Fibroblast of skin of abdomen (primary cell): Measurements from ENCODE around the gene TRIM65.

Experiments
- DNase-seq: peaks from one replicate; pipeline ENCODE4 v3.0.0-alpha.2; 2013

TRIM65 gene

GRCh38 chr17:75850928-75851692 is 45.6 kb downstream of the TRIM65 start:
- DNase-seq: no peak

DNA sequence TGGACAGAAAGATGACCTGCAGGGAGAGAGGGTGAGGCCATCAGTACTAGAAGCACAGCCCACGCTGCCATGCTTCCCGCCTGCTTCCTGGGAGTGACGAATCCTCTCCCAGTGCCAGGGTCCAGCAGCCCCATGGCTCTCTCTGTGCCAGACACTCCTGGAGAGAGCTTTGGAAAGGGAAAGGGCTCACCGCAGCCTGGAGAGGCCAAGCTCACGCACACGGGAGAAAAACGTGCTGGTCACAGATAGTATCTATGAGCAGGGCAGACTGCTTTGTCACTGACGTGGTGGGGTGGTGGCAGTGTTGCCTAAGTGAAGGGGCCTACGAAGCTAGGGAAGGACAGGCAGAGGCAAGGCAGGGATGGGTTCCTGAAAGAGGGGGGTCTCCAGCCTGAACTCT is 47.0 kb downstream of the TRIM65 start:
- no peak for DNase-seq

DNA sequence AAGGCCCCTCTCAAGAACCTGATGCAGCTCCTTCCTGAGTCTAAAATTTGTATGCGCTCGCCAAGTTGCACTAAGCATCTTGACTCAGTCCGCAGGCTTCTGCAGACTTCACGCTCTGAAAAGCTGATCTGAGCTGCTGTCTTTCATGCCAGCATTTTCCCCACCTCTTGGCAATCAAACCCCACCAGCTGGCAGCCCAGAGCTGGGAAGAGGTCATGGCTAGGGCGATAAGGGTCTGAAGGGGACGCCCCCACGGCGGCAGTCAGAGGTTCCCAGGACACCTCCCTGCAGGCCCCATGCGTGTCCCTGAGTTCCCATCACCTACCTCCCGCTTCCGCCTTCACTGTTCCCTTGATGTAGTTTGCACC is 47.5 kb downstream of the TRIM65 start:
- DNase-seq: no peak

DNA sequence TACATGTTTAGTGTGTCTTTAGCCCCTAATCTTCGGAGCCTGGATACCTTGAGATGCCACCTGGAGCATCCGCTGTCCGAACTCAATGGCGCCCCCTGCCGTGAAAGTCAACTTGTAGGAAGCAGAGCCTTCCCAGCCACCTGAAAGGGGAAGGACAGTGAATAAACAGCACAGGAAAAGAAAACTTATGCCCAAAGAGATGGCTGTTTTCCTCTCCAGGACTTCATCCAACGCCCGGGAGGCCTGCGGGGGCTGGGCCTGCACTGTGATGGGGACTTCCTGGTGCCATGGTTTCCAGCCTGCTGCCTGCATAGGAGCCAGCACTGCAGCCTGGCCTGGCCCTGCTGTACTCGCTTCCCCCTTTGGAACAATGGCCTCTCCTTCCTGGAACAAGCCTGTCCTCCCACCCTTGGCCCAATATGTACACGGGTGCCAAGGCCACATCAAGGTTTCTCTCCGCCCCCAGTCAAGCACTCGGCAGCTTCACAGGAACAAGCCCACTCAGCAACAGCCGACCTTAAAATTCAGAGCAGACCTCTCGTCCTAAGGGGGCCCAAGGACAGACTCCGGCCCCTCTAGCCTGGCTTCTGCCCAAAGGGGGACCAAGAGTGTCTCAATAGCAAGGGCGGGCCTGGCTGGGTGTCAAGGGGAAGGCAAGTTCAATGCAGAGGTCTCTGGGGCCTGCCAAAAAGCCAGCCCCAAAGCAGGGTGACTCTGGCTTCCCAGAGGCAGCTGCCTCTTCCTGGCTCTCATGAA is 48.0 kb downstream of the TRIM65 start:
- no peak for DNase-seq

DNA sequence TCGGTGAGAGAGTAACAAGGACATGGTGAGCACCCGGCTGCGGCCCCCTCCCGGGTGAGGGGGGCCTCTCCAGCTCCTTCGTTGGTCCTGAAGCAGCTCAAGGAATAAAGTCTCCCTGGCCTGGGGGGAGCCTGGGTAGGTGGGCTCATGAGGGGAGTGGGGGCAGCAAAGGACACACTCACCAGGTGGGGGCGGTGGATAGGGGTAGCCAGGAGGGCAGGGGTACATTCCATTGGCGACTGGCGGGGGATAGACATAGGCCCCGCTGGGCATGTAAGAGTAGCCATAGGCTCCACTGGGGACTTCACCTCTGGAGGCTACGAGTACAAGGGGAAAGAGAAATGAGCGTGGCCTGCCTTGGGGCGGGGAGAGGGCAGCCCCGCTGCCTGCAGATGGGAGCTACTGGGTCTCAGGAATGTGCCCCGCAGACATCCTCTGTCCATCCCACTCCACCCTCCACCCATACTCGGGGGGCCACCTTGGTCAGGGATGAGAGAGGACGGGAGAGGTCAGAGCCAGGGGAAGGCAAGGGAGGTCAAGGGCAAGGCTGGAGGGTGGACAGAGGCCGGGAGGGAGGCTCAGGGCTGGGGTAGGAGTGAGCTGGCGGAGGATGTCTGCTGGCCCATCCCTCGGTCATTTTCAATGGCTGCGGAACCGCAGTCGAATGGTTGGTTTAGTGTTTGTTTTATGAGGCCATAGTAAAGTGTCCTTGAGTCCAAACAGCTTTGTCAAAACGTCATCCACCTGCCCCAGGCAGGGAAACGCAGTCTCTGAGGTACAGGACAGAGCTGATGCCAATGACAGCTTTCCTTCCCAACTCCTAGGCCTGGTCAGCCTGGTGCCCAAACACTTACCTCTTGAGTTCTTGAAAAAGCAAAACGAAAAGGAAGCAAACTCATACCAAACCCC is 48.9 kb downstream of the TRIM65 start:
- DNase-seq: no peak

DNA sequence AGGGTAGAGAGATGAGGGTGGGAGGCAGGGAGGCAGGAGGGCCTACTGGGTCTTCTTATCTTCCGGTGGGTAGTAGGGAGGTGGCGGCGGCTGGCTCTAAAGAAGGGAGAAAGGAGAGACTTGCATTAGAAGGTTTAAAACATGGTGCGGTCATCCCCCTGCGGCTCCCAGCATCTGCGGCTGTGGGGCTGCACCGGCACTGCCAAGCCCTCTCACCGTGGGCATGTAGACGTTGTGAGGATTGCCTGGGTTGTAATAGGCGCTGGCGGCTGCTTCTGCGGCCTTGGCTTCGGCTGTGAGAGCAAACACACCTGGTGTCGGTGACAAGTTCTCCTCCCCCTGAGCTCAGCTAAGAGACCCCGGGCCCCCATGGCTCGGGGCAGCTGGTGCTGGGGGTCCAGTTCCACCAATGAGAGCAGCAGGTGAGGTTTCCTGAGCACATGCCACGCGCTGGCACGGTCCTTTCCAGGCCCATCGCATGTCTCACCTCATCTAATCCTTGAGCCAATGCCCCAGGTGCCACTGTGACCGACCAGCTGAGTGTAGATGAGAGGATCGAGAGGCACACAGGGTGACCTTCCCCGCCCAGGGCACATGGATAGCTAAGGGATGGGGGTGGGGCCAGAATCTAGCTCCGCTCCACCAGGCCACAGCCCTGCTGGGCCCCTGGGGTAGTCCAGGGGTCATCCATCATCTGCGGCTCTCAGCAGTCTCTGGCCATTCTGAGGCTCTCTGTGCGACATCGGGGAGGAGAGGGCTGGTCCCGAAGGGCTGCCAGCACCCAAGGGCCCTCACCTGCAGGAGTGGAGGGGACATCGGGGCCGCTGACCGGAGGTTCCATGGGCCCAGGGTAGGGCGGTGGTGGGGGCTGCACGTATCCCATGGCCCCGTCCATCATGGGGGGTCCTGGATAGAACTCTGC is 49.8 kb downstream of the TRIM65 start:
- DNase-seq: no peak

DNA sequence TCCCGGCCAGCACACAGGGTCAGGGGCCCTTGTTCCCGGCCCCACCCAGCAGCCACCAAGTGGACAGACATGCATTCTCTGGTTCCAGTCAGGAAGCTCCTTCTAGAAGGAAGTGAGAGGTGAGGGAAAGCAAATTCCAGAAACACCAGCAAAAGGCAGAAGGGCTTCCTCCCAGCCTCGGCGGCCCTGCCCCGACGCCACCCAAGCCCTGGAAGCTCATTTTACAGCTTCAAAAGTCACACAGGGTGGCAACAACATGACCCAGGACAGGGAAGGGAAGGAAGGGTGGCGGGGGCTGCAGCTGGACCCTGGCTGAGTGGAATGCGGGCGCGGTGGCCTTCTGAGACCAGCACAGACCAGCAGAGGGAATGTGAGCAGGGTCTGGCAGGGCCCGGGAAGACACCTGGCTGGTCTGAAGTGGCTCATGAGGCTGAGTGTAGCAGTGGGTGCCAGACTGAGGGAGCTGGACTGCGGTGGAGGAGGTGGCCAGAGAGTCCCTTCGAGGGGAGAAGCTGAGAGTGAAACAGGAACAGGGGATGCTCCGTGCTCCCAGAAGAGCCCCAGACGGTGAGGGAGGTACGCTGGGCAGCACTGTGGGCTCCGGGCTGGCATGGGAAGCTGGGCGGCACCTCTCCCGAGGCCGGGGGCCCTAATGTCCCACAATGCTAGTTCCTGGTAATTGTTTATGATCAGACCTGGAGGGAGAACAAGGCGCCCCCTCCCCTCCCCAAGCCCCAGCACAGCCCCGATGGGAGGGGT is 50.6 kb downstream of the TRIM65 start:
- DNase-seq: no peak

DNA sequence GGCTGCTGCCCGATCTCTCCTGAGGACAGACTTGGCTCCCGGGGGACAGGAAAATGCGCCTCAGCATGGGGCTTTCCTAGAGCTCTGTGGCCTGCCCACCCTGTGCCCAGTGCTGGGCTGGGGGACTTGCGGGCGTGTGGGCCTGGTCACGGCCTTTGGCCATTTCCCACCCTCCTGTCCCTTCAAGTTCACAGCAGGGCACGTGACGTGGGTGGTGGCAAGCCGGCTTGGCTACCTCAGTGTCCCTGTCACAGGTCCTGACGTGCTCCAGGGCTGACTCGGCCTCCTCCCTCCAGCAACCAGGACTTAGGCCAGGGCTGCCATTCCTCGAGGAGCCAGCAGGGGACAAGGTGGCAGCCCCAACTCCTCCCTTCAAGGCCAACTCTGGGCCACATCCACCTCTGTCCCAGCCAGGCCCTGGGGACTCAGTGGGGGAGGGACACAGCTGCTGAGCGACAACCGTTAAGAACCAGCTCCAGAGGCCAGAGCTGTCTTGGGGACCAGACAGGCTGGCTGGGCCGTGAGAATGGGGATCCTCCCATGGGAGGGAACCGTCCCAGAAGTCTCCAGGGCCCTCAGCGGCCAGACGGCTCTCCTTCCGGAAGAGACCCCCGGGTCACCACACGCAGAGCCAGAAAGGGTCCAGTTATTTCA is 51.6 kb downstream of the TRIM65 start:
- peak; percentile 35 for DNase-seq

- no peak for DNase-seq
Measured at GRCh38 chr17:75844530-75845057, 52.2 kb downstream of the TRIM65 start.

DNA sequence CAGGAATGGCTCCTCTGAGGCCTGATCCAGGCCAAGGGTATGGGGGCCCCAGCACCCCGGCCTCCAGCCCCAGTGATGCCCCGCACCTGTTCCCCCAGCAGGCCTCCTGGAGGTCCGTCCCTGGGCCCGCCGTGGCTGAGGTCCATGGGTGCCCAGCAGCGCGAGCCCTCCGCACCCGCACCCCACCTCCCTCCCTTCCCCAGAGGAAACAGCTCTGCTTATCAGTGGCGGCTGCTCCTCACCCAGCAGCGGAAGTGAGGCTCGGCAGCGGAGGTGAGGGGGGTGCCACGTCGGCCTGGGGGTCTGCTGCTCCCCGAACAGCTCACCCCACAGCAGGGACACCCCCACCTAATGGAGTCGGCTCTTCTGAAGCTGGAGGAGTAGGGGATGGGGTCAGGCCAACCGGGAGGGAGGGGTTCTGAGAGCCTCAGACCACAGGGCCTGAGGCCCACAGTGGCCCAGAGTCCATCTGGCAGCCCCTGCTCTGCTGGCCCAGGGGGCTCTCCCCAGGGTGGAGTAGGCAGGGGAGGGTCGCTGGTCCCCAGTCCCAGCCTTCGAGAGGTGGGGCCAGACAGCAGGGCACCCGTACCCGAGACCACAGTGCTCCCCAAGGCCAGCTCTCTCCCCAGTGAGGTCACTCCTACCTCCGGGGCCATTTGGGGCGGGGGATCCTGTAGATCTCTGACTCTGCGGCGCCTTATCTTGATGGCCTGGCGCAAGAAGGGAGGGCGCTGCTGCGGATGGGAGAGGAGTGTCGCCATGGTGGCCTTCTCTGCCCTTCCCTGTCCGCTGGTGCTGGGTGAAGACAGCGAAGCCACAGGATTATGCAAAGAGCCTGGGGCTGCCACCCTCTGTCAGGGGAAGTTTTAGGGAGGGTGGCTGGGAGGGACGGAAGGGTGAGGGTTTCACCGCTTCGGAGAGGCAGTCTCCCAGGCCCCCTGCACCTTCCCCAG is 52.9 kb downstream of the TRIM65 start, which contains the start of gene UNC13D:
Gene UNC13D (minus strand): TSS at position 828 of the 953 bp plus-strand sequence. CDS start 67 bp downstream, at position 761.
- DNase-seq: no peak

DNA sequence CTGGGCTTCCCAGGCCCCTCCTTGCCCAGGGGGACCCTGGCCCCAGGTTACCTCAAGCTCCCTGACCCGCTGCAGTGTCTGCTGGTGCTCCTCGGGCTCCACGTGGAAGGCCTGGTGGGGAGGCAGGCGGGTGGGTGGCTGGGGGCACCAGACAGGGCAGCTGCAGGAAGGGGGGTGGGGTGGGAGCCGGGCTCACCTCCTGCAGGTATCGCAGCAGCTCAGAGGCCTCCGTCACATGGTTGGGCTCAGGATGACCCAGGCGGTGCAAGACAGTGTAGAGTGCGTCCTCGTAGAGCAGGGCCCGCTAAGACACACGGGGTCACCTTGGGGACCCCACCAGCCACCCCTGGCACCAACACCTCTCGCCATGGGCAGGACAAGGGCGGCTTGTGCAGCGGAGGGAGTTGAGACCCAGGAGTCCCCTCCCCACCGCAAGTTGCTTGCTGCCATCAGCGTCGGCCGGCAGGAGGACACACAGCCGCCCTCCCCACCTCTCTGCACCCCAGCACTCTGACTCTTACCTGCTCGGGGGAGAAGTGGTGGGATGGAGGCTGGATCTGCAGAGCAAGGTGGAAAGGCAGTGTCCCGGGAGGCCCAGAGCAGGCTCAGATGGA is 53.7 kb downstream of the TRIM65 start:
- no peak for DNase-seq

GRCh38 chr17:75842411-75842810 is 54.3 kb downstream of the TRIM65 start:
- DNase-seq: no peak

DNA sequence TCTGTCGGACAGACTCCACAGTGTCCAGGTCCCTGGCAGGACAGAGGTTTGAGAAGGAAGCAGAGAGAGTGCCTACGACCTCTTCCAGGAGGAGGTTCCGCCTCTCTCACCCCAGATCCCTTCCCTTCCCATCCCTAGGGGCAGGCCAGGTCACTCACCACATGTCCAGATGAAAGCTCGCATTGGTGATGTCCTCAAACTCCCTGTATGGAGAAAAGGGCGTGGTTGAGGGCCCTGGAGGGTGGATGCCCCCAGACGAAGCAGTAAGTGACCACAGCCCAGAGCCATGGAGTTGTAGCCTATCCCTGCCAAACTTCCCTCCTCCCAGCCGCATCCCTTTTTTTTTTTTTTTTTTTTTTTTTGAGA is 56.0 kb downstream of the TRIM65 start:
- no peak for DNase-seq

DNA sequence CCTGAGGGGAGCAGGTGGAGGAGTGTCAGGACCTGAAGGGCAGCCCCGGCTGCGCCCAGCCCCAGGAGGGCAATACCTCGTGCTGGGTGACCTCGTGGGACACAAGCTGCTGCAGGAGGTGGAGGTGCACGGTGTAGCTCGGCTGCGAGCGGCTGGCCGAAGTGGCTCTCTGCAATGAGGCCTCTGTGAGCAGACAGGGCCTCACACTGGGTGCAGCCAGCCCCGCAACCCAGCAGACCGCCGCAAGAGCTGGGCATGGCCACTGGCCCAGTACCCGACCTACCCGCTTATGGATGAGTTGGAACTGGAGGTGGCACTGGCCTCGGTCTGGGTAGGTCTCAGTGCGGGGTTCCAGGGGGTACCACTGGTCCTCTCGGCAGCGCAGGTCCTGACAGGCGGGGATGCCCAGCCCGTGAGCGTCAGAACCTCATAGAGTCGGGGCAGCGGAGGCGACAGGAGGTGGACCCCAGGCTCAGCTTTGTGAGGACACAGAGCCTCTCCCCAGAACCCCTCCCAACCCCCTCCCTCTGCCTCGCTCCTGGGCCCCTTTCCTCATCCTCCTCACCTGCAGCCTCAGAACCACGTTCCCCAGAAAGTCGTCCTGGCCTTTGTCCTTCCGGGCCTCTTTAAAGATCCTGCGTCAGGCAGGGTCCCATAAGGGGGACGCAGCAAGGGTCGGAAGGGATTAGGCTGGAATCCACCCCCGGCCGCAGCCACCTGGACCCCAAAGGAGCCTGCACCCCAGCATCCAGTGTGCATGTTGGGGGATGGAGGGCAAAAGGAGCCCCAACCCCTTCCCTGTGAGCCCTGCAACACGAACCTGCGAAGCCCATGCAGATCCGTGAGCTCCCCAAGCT is 56.6 kb downstream of the TRIM65 start:
- DNase-seq: no peak
